ENCODE measurements around the gene SF3B2. TPM values are rescaled to one million over a fixed set of nuclear protein-coding genes. Genes with fewer than 3 reads are reported as not detected.

Gene SF3B2
- total RNA-seq, 1 donor from 2014 or later, result 88.6 TPM

DNA sequence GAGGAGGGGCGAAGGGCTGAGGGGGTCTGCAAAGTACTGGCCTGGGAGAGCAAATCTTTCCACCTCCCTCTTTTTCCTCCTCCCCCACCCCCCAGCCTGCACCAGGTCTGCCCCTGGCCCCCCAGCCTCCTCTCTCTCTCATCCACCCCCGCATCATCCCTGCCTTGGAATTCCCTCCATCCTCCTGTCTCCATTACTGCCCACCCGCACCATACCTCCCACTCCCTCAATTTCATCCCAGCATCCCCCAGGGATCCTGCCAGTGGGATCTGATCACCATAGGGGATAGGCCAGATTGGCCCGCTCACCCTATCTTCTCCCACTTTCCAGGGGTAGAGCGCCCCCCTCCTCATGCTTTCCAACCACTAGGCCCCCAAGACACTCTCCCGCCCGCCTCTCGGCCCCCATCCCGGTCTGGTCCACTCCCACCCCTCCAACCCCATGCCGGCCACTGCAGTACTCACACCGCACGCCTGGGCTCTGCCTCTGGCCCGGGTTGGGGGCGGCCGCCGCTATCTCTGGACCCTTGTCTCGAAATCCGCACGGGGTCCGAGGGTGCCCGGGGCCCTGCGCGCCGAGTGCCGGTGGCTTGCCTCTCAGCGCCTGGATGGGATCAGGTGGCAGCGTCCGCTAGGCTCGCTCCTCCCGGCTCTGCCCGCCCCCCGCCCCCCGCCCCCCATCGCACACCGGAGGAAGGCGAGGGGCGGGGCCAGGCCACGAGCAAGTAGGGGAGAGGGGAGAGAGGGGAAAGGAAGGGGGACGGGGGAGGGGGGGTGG lies 3.4 kb upstream of the SF3B2 start, which contains the start of gene GAL3ST3:
Gene GAL3ST3 (minus strand): TSS at position 615 of the 777 bp plus-strand sequence. CDS start 3,746 bp downstream, outside the sequence.
- no peak for DNase-seq

DNA sequence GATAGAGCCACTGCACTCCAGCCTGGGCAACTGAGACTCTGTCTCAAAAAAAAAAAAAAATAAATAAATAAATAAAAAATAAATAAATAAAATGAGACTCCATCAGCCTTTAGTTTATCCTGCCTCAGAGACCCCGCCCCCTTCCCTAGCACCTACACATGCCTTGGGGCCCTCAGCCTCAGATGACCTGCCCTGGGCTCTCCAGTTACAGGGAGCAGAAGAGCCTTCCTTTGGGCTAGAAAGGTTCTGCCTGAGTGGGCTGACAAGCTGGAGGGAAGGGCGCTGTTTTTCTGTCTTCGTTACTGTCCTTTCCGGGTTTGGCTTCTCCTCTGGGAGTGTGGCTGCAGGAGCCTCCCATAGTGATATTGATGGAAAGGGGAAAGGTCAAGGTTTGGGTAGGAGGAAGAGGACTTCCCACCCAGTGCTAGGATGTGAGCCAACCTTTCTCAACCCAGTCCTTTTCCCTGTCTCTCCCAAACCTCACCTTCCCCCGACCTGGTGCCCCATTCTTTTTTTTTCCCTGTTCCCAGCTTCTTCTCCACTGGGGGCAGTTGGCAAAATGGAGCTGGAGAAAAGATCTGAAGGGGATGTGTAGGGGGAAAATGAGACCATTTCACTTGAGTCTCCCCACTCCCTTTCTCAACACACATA lies 1.5 kb upstream of the SF3B2 start:
- DNase-seq, result no peak

DNA sequence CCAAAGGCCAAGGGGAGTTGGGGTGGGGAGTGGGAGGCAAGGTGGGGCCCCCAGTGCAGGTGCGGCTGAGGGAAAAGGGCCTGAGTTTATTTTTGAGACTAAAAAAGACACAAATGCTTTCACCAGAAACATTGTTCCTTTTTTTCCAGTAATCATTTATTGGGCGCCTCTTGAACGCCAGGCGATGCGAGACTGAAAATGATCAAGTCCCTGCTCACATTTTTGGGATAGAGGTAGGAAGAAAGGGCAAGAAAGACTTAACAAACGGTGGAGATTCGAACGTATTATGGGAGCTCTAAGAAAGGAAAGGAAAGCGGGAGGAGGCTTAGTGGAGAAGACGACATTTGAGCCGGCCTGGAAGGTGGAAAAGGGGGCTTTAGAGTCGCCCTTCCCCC lies 796 bp upstream of the SF3B2 start:
- DNase-seq, result no peak

DNA sequence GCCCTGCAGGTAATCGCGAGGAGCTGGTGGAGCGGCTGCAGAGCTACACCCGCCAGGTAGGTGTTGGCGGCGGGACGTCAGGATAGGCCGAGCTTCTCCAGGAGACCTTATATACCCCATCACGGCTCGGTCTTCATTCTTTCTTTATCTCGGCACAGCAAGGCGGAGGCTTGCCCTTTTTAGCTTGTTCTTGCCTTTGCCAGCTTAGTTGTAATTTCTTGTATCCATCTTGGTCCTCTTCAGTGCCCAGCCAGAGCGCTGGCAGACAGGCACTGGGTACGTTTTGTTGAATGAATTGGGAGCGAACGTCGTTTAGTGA lies 459 bp downstream of the SF3B2 start:
- no peak for DNase-seq

DNA sequence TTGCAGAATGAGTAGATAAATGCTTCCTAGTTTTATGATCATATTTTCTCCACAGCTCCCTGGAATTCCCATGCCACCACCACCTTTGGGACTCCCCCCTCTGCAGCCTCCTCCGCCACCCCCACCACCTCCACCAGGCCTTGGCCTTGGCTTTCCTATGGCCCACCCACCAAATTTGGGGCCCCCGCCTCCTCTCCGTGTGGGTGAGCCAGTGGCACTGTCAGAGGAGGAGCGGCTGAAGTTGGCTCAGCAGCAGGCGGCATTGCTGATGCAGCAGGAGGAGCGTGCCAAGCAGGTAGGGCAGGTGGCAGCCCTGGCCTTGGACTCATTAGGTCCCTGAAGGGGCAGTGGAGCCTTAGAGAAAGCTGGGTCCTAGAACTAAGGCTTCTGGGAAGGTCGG lies 2.9 kb downstream of the SF3B2 start:
- no peak for DNase-seq

DNA sequence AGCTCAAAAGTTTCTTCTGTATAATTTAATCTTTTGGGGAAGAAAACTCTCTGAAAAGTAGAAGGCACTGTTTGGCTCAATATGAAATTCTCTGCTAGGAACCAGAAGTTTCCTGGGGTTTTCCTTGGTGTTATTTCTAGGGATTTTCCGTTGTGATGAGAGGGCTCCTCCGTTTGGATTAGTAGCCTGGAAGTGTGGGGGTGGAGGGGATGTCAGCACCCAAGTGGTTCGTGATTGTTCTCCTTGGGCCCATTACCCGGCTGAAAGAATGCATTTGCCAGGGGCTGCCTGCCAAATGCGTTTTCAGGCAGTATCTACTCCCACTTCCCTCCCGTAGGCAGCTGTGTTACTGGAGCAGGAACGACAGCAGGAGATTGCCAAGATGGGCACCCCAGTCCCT lies 4.3 kb downstream of the SF3B2 start:
- DNase-seq, result no peak

DNA sequence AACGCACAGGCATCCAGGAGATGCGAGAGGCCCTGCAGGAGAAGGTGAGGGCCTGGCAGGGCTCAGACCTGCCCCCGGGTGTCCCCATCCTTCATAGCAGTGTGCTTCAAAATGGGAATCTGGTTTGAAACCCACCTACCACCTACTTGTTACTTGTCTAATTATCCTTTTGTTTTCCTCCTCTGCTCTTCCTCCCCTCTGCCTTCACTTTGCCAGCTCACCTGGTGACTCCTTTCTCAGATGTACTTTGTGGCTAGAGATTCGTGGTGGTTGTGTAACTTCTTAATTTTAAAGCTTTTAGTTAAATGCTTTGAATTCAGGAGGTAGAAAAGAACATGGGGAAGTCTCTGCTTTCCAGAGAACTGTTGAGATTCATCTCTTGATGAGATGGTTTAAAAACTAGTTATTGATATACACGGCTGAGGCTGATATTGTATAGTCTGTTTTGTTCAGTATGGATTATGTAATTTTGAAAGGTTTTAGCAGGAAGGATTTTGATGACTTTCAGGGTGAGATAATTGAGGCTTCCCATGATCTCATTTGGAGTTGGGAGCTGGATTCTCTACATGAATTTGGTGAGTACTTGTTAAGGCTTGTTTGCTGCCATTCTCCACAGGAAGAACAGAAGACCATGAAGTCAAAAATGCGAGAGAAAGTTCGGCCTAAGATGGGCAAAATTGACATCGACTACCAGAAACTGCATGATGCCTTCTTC lies 8.0 kb downstream of the SF3B2 start:
- no peak for DNase-seq

DNA sequence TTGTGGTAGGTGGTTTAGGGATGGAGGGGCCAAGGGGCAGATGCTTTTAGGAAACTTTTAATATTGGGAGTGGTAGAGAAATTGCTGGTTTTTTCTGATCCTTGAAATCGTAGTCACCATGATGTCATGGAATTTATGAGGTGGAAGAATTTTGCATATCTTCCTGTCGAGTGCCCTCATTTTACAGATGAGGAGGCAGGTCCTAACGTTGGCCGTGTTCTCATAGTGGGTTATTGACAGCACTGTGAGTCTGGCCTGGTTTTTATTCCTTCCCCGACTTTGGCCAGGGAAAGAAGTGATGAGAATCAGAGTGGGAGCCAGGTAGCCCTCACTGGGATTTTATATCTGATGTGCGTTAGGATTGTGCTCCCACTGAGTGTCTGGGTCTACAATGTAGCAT lies 9.1 kb downstream of the SF3B2 start:
- DNase-seq, result no peak

DNA sequence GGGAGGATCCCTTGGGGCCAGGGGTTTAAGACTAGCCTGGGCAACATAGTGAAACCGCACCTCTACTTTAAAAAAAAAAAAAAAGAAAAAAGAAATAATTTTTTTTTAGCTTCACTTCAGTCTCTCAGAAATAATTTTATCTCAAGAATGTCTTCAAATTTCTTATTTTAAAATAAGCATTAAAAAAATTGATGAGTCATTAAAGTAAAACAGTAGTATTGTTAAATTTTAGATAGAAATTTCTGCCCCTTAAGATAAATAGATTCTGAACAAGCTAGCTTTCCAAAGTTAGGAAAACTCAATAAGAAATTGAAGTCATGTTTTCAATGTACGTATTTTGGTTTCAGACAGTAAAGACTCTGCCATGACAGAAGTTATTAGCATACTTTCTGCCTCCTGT lies 10.2 kb downstream of the SF3B2 start:
- DNase-seq, result no peak

DNA sequence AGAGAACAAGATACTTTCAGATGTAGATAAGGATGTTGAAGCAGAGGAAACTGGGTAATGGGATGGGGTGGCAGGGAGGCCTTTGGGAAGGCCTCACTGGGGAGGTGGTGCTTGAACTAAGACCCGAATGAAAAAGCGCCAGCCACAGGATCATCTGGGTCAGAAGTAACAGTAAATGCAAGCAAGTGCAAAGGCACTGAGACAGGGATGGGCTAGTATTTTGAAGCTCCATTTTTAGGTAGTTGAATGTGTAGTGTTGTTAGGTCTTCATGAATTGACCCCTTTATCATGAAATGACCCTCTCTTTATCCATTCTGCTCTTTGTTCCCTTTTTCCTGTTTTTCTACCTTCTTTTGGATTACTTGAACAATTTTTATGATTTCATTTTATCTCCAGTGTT lies 11.7 kb downstream of the SF3B2 start:
- DNase-seq, result no peak

DNA sequence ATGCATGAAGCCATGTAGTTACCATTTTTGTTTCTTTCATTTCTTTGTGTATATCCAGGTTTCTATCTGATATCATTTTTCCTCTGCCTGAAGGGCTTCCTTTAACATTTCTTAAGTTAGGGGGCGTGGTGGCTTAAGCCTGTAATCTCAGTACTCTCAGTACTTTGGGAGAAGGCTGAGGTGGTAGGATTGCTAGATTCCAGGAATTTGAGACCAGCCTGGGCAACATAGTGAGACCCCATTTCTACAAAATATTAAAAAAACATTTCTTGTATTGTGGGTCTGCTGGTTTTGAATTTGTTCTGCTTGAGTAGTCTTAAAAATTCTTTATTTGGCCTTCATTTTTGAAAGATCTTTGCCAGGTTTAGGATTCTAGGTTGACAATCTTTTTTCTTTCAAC lies 12.4 kb downstream of the SF3B2 start:
- no peak for DNase-seq

DNA sequence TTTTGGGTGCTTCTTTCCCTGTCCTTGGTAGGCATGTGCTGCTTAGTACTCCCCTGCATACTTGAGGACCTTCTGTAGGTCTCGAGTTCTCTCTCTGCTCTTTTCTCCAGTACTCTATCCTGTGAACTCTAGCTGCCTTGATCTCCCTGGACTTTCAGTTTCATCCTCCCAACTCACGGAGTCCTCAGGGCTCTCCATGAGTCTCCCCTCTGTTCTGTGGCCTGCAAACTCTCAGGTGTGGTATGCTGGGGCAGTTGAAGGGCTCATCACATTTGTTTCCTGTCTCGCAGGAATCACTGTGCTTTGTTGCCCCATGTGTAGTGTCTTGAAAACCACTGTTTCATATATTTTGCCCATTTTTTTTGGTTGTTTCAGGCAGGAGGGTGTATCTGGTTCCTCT lies 14.6 kb downstream of the SF3B2 start:
- DNase-seq, result no peak

DNA sequence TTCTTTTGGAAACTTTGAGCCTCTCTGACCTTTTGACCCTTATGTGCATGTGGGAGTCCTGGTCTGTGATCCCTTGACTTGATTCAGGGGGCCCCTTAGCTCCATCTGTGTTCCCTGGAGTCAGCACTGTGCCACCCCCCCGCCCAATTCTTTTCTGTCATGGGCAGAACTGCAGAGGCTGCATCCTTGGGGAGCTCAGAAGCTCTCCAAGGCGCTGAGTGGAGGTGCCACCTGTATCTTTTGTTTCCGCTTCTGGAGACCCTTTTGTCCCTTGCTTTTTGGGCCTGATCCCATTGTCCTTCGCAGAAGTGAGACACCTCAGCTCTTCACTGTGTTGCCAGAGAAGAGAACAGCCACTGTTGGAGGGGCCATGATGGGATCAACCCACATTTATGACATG lies 15.5 kb downstream of the SF3B2 start:
- no peak for DNase-seq

DNA sequence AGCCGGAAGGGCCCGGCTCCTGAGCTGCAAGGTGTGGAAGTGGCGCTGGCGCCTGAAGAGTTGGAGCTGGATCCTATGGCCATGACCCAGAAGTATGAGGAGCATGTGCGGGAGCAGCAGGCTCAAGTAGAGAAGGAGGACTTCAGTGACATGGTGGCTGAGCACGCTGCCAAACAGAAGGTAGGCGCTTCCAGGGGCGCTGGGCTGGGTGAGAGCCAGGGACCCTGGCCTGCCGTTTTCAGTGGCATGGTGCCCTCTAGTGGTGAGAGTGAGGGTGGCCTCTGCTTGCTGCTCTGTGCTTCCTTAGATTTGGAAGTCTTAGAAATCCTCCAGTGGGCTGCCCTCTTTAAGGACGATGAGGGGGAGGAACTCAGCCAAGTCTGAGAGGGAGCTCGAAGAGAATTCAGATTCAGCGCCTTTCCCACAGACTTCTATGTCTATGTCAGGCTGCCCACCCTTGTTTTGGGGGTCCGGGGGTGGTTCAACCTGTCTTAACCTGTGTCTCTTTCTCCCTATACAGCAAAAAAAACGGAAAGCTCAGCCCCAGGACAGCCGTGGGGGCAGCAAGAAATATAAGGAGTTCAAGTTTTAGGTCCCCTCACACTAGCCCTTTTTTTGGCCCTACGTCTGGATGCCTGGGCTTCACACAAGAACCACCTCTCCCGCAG lies 16.1 kb downstream of the SF3B2 start:
- DNase-seq, result no peak

DNA sequence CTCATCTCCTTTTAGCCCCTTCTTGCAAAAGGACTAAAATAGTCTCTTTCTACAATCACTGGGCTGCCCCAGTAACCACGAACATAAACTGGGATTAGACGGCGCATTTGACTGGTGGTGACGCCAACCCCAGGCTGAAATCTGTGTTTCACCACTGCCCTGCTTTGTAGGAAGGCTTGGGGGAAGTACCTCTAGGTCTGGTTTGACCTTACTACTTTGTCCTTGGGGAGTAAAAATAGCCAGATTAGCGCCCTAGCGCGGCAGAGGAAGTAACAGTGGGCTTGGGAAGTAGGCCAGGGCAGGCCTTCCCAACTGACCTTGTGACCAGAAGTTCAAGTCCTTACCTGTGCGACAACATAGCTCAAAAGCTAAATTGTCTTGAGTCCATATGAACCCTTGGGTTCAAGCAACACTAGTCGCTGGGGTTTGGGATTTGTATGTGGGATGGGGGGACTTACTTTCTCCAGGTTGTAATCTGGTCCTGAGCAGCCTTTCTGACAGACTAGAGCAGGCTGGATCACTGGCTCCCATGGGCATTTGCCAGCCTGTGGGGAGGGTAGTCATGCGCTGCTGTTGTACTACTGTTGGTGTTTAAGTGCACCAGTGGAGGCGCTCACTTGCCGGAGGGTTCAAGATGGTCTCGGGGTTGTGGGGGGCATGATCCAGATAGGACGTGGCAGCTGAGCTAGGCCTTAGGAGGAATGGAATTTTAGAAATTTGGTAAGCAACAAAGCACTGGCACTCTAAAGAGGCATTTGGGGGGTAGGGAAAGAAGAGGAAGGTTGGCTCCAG lies 17.0 kb downstream of the SF3B2 start:
- DNase-seq, result peak; percentile 29

DNA sequence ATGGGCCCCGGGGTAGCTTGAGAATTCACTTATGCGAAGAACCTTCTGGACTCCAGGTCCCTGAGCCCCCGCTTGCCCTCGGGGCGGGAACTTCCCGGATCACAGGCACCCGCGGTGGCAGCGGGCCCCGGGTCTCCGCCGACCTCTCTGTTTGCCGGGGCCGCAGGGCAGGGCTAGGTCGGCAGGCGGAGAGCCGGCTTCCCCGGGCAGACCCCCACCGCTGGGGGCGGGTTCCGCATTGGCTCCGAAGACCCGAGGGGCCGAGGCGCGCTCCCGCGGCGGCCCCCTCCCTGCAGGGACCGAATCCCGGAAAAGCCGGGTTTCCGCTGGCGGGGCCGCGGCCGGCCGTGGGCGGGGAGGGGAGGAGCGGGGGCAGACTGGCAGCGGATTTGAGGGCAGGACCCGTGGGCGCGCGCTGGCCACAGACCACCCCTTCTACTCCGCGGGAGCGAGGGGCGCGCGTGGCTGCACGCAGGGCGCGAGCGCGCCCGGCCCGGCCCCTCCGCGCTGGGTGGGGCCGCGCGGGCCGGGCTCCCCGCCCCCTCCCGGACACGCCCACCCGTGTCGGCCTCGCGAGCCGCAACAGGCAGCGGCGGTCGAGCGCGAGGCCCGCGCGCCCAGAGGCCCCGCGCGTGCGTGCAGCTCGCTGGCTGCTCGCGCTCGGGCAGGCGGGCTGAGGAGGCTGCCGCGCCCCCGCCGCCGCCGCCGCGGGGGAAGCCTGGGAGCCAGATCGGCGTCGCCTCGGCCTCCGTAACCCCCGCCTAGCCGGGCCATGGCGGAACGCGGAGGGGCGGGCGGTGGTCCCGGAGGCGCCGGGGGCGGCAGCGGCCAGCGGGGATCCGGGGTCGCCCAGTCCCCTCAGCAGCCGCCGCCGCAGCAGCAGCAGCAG lies 17.8 kb downstream of the SF3B2 start, which contains the start of gene PACS1:
Gene PACS1 (plus strand): TSS at position 558 of the 889 bp plus-strand sequence. CDS start 215 bp downstream, at position 773.
- DNase-seq, result peak; percentile 50

DNA sequence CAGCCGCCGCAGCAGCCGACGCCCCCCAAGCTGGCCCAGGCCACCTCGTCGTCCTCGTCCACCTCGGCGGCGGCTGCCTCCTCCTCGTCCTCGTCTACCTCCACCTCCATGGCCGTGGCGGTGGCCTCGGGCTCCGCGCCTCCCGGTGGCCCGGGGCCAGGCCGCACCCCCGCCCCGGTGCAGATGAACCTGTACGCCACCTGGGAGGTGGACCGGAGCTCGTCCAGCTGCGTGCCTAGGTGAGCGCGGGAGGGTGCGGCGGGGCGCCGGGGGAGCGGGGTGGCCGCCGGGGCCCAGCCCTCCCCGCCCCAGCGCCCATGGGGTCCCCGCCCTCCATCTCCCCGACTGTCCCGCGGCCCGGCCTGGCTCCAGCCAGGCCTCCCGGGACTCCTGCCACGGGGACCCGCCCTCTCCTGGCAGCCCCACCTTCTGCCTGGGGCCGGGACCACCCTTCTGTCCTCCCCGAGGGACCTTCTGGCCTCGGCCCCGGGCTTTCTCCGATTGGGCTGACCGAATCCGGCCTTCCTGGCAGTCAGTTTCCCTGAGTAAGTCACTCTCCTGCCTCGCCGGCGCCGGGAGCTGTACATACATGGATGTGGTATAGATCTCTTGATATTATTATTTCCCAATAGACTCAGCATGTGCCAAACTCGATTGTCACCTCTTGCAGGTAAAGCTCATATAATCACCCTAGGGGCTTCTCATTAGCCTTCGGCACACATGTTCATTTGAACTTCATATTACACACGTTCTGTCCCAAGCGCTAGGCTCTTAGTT lies 18.6 kb downstream of the SF3B2 start:
- DNase-seq, result peak; percentile 24

DNA sequence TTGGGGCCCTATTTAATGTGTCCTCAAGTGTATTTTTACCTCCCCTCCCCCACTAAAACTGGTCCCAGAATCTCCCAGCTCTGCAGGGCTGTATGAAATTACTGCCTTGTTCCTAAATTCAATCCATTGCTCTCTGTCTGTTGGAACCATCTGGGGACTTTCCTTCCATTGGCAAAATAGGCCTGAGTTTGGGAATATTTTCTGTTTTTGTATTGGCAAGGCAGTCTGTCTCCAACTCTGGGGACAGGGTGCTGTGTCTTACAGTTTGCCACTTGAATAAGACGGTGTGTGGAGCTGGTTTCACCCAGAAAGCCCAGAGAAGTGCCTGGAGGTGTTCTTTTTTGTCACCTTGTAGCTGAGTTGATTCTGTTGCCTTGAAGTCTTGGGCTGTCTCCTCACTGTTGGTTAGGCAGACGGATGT lies 19.2 kb downstream of the SF3B2 start:
- no peak for DNase-seq

DNA sequence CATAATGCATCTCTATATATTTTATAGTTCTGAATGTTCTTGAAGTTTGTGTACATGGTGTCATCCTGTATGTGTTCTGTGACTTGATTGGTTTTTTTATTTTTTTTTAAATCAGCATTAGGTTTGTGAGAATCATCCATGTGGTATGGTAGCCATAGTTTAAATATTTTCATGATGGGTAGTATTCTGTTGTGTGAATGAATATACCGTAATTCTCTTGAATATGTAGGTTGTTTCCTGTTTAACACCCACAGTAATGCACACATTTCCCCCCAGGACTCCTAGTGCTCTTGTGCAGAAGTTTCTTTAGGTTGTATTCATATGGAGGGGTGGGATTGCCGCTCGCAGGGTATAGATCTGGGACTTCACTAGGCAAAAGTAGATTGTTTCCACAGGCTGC lies 19.9 kb downstream of the SF3B2 start:
- DNase-seq, result no peak

DNA sequence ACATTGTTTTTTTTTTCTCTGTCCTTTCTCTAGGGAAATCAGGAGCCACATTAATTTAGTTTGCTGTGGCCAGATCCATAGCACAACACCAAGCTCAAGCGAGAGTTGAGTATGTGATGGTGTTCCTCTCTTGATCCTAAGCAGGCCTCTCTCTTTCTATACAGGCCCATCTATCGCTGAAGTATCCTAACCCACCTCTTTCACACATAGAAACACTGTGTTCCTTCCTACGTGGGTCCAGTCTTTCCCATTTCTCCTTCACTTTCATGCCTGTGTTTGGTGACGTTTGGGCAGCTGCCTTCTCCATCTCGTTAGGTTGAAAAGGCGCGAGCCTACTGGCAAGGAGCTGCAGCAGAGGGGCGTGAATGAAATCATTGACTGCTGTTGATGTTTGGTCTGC lies 20.4 kb downstream of the SF3B2 start:
- no peak for DNase-seq
